GM23248 (cell line): ENCODE measurements around the gene CHRNA4.

Source experiments
- EZH2 ChIP-seq: fragments of 200-600 bp; sonication (generic); IDR thresholded peaks from 2 replicates; pipeline ENCODE4 v1.6.1; 2018; ENCODE audit warnings: antibody characterized with exemption, mild to moderate bottlenecking; ENCODE audit not compliant: insufficient read depth, poor library complexity, severe bottlenecking
- EZH2phosphoT487 ChIP-seq: fragments of 200-600 bp; sonication (generic); IDR thresholded peaks from 2 replicates; pipeline ENCODE4 v1.6.1; 2018; ENCODE audit warnings: antibody characterized with exemption, moderate library complexity, mild to moderate bottlenecking, low read depth; ENCODE audit not compliant: insufficient read depth

GRCh38 chr20:63398744-63399514 lies 37.8 kb upstream of the CHRNA4 start:
- TF ChIP-seq EZH2, result no peak
- no peak for TF ChIP-seq EZH2phosphoT487
